Hepatocyte (in vitro differentiated cells): ENCODE data around the gene SLX9. TPM values are rescaled to one million over a fixed set of nuclear protein-coding genes. Genes with fewer than 3 reads are reported as not detected.

ENCODE experiments used
- DNase-seq: peaks from one replicate; pipeline ENCODE4 v3.0.0-alpha.2; 2016; ENCODE audit warnings: low spot score
- H2AFZ ChIP-seq: fragments of 200-600 bp; sonication (generic); 2 replicates; pipeline ENCODE4 v1.6.0; 2016; ENCODE audit warnings: antibody characterized with exemption, mild to moderate bottlenecking
- H3K27ac ChIP-seq: fragments of 200-600 bp; sonication (generic); 2 replicates; pipeline ENCODE4 v1.5.1; 2016; ENCODE audit warnings: mild to moderate bottlenecking
- H3K27me3 ChIP-seq: fragments of 200-600 bp; sonication (generic); 2 replicates; pipeline ENCODE4 v1.6.1; 2016
- H3K36me3 ChIP-seq: fragments of 200-600 bp; sonication (generic); replicated peaks from 2 replicates; pipeline ENCODE4 v1.5.1; 2016; ENCODE audit warnings: low read depth; ENCODE audit not compliant: insufficient read depth
- H3K4me1 ChIP-seq: fragments of 200-600 bp; sonication (generic); 2 replicates; pipeline ENCODE4 v1.5.1; 2016; ENCODE audit warnings: mild to moderate bottlenecking, moderate library complexity; ENCODE audit not compliant: insufficient read depth
- H3K4me2 ChIP-seq: fragments of 200-600 bp; sonication (generic); 2 replicates; pipeline ENCODE4 v1.6.0; 2016
- H3K4me3 ChIP-seq: fragments of 200-600 bp; sonication (generic); 2 replicates; pipeline ENCODE4 v1.5.1; 2016; ENCODE audit warnings: mild to moderate bottlenecking
- H3K79me2 ChIP-seq: fragments of 200-600 bp; sonication (generic); 2 replicates; pipeline ENCODE4 v1.6.0; 2017; ENCODE audit warnings: mild to moderate bottlenecking
- H3K9me2 ChIP-seq: fragments of 200-600 bp; sonication (generic); replicated peaks from 2 replicates; pipeline ENCODE4 v1.6.0; 2017; ENCODE audit warnings: mild to moderate bottlenecking; ENCODE audit not compliant: insufficient read depth
- H3K9me3 ChIP-seq: fragments of 200-600 bp; sonication (generic); 2 replicates; pipeline ENCODE4 v1.5.1; 2016; ENCODE audit warnings: low read depth, mild to moderate bottlenecking
- H4K20me1 ChIP-seq: fragments of 200-600 bp; sonication (generic); 2 replicates; pipeline ENCODE4 v1.6.0; 2016; ENCODE audit warnings: mild to moderate bottlenecking; ENCODE audit not compliant: insufficient read depth, poor library complexity, severe bottlenecking
- CTCF ChIP-seq: fragments of 200-600 bp; sonication (generic); IDR thresholded peaks from 2 replicates; pipeline ENCODE4 v1.5.1; 2016; ENCODE audit warnings: antibody characterized with exemption, mild to moderate bottlenecking; ENCODE audit not compliant: poor library complexity
- EZH2 ChIP-seq: fragments of 200-600 bp; sonication (generic); IDR thresholded peaks from 2 replicates; pipeline ENCODE4 v1.6.1; 2016; ENCODE audit warnings: antibody characterized with exemption, mild to moderate bottlenecking, borderline replicate concordance
- EZH2phosphoT487 ChIP-seq: fragments of 200-600 bp; sonication (generic); IDR thresholded peaks from one replicate; pipeline ENCODE4 v1.6.1; 2018; ENCODE audit warnings: antibody characterized with exemption, mild to moderate bottlenecking, low read depth, moderate library complexity; ENCODE audit not compliant: unreplicated experiment, severe bottlenecking
- WGBS: methylation state at CpG from one replicate; pipeline ENCODE4 v1.1.6; 2016; ENCODE audit warnings: low lambda C conversion rate; ENCODE audit errors: missing lambda C conversion rate; 5-methylcytosine and 5-hydroxymethylcytosine counted together
- polyA plus RNA-seq: library from polyadenylated mRNA; unstranded; fragments of >200 nt; fragmentation: Nextera tagmentation; extraction: Ambion mirVana; gene quantifications from 2 replicates; pipeline ENCODE4 v1.2.1, GENCODE V29; 2016
- total RNA-seq: library from RNA; depleted of rRNA; stranded (reverse); fragments of >200 nt; gene quantifications from 2 replicates; pipeline ENCODE4 v1.2.3, GENCODE V29; 2014

SLX9 gene
- total and polyA plus RNA-seq, 2 experiments from 2014 or later = 16.3 to 33.2 TPM

- peaks cover 4% of the 10 kb centered on the region for H3K27me3 ChIP-seq
- peaks cover 5% of the 10 kb centered on the region for H3K4me1 ChIP-seq
- no peak overlapping the region for H3K27ac ChIP-seq
- no peaks in the 10 kb centered on the region for H3K79me2 ChIP-seq
- WGBS = 96% methylated on average over 20 of the region's 21 CpGs
- no peaks in the 10 kb centered on the region for H3K9me2 ChIP-seq
- no peak for DNase-seq
- no peaks in the 10 kb centered on the region for H4K20me1 ChIP-seq
- no peak overlapping the region for H2AFZ ChIP-seq
- H3K4me3 ChIP-seq = no peak overlapping the region
- no peak overlapping the region for H3K4me2 ChIP-seq
- no peaks in the 10 kb centered on the region for H3K9me3 ChIP-seq
- no peak for TF ChIP-seq CTCF
- no peak for TF ChIP-seq EZH2
- no peak for TF ChIP-seq EZH2phosphoT487
- H3K36me3 ChIP-seq = no peaks in the 10 kb centered on the region
Measured at GRCh38 chr21:44908908-44909307, 30.9 kb upstream of the SLX9 start.

GRCh38 chr21:44909719-44910118 lies 30.1 kb upstream of the SLX9 start:
- H3K27ac ChIP-seq = no peak overlapping the region
- no peaks in the 10 kb centered on the region for H3K9me3 ChIP-seq
- H3K9me2 ChIP-seq = no peaks in the 10 kb centered on the region
- no peaks in the 10 kb centered on the region for H4K20me1 ChIP-seq
- peaks cover 5% of the 10 kb centered on the region for H3K4me1 ChIP-seq
- TF ChIP-seq EZH2 (no peak), EZH2phosphoT487 (no peak), CTCF (no peak)
- no peak for DNase-seq
- 91% methylated on average over 9 of the region's 9 CpGs for WGBS
- no peaks in the 10 kb centered on the region for H3K36me3 ChIP-seq
- H2AFZ ChIP-seq = no peak overlapping the region
- no peak overlapping the region for H3K4me2 ChIP-seq
- H3K79me2 ChIP-seq = no peaks in the 10 kb centered on the region
- H3K4me3 ChIP-seq = no peak overlapping the region
- H3K27me3 ChIP-seq = peaks cover 4% of the 10 kb centered on the region

- Histone ChIP-seq H4K20me1 (no peaks in the 10 kb centered on the region), H3K4me3 (no peak overlapping the region), H3K4me2 (no peak overlapping the region), H3K27ac (no peak overlapping the region), H3K27me3 (peaks cover 4% of the 10 kb centered on the region), H3K9me2 (no peaks in the 10 kb centered on the region), H3K9me3 (no peaks in the 10 kb centered on the region), H2AFZ (no peak overlapping the region), H3K36me3 (no peaks in the 10 kb centered on the region), H3K79me2 (no peaks in the 10 kb centered on the region), H3K4me1 (peaks cover 5% of the 10 kb centered on the region)
- WGBS = 85% methylated on average over 25 of the region's 27 CpGs
- DNase-seq = no peak
- no peak for TF ChIP-seq EZH2
- no peak for TF ChIP-seq EZH2phosphoT487
- no peak for TF ChIP-seq CTCF
Measured at GRCh38 chr21:44910229-44911067, 29.4 kb upstream of the SLX9 start.
